ENCODE measurements around the gene ATXN7L1.

The ATXN7L1 gene

DNA sequence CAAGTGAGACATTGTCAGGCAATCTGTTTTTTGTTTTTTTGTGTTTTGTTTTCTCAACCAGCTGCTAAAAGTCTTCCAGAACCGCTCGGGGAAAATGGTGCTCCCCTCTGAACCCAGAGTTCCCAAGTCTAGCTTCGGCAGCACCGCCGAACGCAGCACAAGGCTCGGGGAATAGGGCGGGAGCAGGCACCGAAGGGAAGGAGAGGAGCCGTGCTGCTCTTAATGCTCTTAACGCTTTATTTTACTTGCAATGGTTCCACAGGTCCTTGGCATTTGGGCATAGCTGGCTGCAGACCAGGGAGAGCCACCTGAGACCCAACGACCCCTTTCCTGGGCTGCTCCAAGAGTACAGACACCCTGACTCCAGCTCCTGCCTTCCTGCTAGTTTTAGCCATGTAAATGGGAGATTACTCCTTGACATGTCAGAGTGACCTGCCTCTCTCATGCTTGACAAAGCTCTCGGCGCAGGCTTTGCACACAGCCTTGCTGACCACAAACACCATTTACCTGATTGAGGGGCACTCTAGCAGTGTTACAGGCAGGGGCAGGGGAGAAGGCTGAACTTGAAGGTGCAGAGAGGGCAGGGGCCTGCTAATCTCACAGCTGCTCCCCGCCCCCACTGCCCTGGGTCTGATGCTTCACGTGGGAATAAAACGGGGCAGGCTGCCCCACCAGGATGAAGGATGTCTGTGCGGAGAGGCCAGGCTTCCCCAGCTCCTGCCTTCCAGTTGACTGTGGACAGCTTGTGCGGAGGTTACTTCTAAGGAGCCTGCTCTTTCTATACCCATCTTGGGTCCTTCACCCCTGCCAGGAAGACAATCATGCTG lies 236.5 kb downstream of the ATXN7L1 start:
- DNase-seq (ENCODE audit: insufficient read length) = no peak
- TF ChIP-seq POLR2A (IDR thresholded peaks at IDR 0.05; ENCODE audit: low read depth, low read length) = no peak
- TF ChIP-seq POLR2AphosphoS5 (IDR thresholded peaks at IDR 0.05; ENCODE audit: low read depth, low read length) = no peak
- no peak for TF ChIP-seq TAF1 (IDR thresholded peaks at IDR 0.05; ENCODE audit: borderline replicate concordance, low read depth, low read length)
- FAIRE-seq = no peak

- FAIRE-seq = no peak
- TF ChIP-seq TAF1 (IDR thresholded peaks at IDR 0.05; ENCODE audit: borderline replicate concordance, low read depth, low read length) (no peak), POLR2A (IDR thresholded peaks at IDR 0.05; ENCODE audit: low read depth, low read length) (no peak), POLR2AphosphoS5 (IDR thresholded peaks at IDR 0.05; ENCODE audit: low read depth, low read length) (no peak)
- no peak for DNase-seq (ENCODE audit: insufficient read length)
These were observed 237.4 kb downstream of the ATXN7L1 start for GRCh38 chr7:105638902-105639495.

DNA sequence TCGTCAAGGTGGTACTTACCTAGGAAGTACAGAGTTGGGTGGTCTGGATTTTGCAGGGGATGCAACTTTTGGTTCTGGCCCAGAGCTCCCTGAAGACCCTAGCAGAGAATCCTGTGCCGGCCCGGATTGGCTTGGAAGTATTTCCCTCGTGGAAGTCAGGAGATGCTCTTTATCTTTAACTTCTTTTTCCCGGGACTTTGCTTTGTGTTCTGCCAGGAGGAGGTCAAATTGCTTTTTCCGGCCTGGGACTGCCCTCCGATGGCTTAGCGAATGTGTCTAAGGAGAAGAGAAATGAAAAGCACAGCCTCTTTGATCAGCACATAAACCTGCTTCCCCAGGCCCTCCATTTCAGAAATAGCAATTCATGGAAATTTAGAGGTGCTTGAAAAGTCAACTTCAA lies 238.1 kb downstream of the ATXN7L1 start:
- DNase-seq (ENCODE audit: insufficient read length) = no peak
- no peak for FAIRE-seq
- TF ChIP-seq TAF1 (IDR thresholded peaks at IDR 0.05; ENCODE audit: borderline replicate concordance, low read depth, low read length) (no peak), POLR2AphosphoS5 (IDR thresholded peaks at IDR 0.05; ENCODE audit: low read depth, low read length) (no peak), POLR2A (IDR thresholded peaks at IDR 0.05; ENCODE audit: low read depth, low read length) (no peak)

GRCh38 chr7:105637755-105638154 lies 238.6 kb downstream of the ATXN7L1 start:
- FAIRE-seq (no peak), DNase-seq (ENCODE audit: insufficient read length) (no peak)
- TF ChIP-seq POLR2AphosphoS5 (IDR thresholded peaks at IDR 0.05; ENCODE audit: low read depth, low read length) (no peak), TAF1 (IDR thresholded peaks at IDR 0.05; ENCODE audit: borderline replicate concordance, low read depth, low read length) (no peak), POLR2A (IDR thresholded peaks at IDR 0.05; ENCODE audit: low read depth, low read length) (no peak)

DNA sequence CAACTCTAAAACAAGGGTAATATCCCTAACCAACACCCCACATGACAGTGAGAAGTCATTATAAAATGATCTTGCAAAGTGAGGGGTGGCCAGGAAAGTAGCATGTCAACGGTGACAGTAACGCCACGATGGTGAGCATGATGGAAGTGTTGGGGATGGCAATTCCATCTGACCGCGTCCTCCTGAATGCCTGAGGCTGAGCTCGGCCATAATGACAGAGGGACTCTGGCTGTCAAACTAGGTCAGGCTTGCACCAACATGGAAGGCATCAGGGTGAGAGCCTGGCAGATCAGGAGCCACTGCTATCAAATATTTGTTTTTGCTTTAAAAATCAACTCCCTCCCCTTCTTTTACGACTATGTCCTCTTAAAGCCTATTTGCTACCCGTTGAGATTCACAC lies 239.4 kb downstream of the ATXN7L1 start:
- TF ChIP-seq POLR2AphosphoS5 (IDR thresholded peaks at IDR 0.05; ENCODE audit: low read depth, low read length) = no peak
- no peak for TF ChIP-seq TAF1 (IDR thresholded peaks at IDR 0.05; ENCODE audit: borderline replicate concordance, low read depth, low read length)
- TF ChIP-seq POLR2A (IDR thresholded peaks at IDR 0.05; ENCODE audit: low read depth, low read length) = no peak
- FAIRE-seq (no peak), DNase-seq (ENCODE audit: insufficient read length) (no peak)

GRCh38 chr7:105635197-105635596 lies 241.2 kb downstream of the ATXN7L1 start:
- TF ChIP-seq TAF1 (IDR thresholded peaks at IDR 0.05; ENCODE audit: borderline replicate concordance, low read depth, low read length) (no peak), POLR2A (IDR thresholded peaks at IDR 0.05; ENCODE audit: low read depth, low read length) (no peak), POLR2AphosphoS5 (IDR thresholded peaks at IDR 0.05; ENCODE audit: low read depth, low read length) (no peak)
- DNase-seq (ENCODE audit: insufficient read length) (no peak), FAIRE-seq (no peak)

DNA sequence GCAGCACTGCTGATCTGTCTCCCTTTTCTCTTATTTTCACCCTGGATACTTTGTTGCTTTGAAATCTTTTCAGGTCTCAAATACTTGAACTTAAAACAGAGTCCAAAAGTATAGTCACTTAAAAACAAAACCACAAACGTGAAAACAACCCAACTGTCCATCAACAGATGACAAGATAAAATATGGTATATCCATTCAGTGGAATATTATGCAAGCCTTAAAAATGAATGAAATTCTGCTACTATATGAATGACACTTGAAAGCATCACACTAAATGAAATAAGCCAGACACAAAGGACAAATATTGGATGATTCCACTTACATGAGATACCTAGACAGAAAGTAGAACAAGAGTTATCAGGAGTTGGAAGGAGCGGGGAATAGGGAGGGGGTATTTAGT lies 250.4 kb downstream of the ATXN7L1 start:
- no peak for TF ChIP-seq POLR2A (IDR thresholded peaks at IDR 0.05; ENCODE audit: low read depth, low read length)
- DNase-seq (ENCODE audit: insufficient read length) (no peak), FAIRE-seq (no peak)

DNA sequence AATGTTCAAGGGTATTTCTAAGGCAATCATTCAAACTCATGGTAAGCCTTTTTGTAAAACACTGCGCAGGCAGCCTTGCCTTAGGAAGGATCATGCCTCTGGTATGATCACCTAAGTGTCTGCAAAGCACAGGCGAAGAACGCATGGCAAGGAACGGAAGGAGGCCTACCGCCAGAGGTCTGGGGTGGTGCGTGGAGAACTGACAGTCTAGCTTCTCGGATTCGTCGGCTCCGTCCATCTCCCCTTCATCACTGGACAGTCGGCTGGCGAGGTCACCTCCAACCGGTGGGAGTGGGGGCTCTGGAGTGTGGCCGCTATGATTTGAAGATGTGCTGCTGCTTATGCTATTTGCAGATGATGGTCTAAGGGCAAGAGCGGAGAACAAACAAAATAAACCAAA lies 252.5 kb downstream of the ATXN7L1 start:
- TF ChIP-seq TAF1 (IDR thresholded peaks at IDR 0.05; ENCODE audit: borderline replicate concordance, low read depth, low read length) = no peak
- TF ChIP-seq POLR2AphosphoS5 (IDR thresholded peaks at IDR 0.05; ENCODE audit: low read depth, low read length) = no peak
- TF ChIP-seq POLR2A (IDR thresholded peaks at IDR 0.05; ENCODE audit: low read depth, low read length) = no peak
- DNase-seq (ENCODE audit: insufficient read length) (no peak), FAIRE-seq (no peak)

DNA sequence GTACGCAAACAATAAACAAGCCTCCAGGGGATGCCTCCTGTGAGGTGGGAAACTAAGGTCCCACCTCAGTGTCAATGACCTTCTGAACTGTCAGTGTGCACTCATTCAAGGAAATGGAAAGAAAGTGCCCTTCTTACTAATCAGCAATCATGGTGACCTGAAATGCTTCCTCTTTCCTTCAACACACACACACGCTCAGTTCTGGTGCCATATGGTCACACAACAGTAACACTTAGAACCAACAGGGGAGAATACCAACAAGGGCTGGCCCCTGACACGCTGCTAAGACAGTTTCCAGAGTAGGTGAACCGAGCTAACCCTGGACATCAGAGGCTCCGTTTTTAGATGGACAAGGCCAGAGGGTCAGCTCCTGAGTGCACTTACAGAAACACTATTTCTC lies 253.0 kb downstream of the ATXN7L1 start:
- TF ChIP-seq TAF1 (IDR thresholded peaks at IDR 0.05; ENCODE audit: borderline replicate concordance, low read depth, low read length) (no peak), POLR2AphosphoS5 (IDR thresholded peaks at IDR 0.05; ENCODE audit: low read depth, low read length) (no peak), POLR2A (IDR thresholded peaks at IDR 0.05; ENCODE audit: low read depth, low read length) (no peak)
- FAIRE-seq (no peak), DNase-seq (ENCODE audit: insufficient read length) (no peak)

DNA sequence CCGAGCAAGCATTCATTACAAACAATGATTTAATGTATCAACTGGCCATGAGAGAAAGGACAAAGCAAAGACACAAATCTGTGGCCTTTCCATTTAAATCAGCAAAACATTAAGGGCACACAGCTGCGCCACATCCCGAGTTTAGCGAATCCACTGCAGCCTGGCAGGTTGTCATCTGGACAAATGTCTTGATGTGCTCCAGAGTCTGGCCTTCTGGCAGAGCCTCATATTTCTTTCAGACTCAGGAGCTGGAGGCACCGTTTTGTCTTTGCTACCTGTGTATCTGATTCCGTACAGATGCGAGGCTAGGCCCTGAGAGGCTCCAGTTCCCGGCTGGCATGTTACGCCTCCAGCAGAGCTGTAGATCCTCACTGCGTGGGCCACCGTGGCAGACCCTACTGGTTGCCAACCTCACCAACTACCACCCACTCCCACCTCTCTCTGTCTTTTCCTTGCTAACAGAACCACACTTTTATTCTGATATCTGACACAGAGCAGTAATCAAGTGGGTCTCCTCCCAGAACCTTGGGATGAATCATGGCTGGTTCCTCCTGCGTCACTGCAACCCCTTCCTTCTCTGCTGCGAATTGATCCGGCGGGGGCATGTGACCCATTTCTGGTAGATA lies 254.2 kb downstream of the ATXN7L1 start:
- no peak for TF ChIP-seq POLR2AphosphoS5 (IDR thresholded peaks at IDR 0.05; ENCODE audit: low read depth, low read length)
- no peak for TF ChIP-seq TAF1 (IDR thresholded peaks at IDR 0.05; ENCODE audit: borderline replicate concordance, low read depth, low read length)
- TF ChIP-seq POLR2A (IDR thresholded peaks at IDR 0.05; ENCODE audit: low read depth, low read length) = no peak
- DNase-seq (ENCODE audit: insufficient read length) (no peak), FAIRE-seq (no peak)

DNA sequence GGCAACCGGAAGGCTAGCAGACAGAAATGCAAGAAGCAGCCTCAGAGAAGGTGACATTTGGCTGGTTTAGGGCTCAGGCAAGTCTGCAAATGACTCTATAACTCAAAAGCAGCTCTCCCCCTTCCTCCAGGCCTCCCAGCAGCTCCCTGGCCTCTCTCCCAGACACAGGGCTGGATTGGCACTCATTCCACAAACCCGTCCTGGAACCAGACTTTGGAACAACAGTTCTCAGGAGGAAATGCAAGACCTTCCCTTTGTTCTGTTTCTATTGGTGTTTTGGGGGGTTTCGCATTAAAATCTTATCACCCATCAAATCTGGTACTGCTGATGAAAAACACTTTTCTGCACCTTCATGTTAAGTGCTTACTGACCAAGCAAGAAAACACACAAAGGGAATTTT lies 254.8 kb downstream of the ATXN7L1 start:
- TF ChIP-seq TAF1 (IDR thresholded peaks at IDR 0.05; ENCODE audit: borderline replicate concordance, low read depth, low read length) (no peak), POLR2AphosphoS5 (IDR thresholded peaks at IDR 0.05; ENCODE audit: low read depth, low read length) (no peak), POLR2A (IDR thresholded peaks at IDR 0.05; ENCODE audit: low read depth, low read length) (no peak)
- DNase-seq (ENCODE audit: insufficient read length) (no peak), FAIRE-seq (no peak)

- TF ChIP-seq POLR2AphosphoS5 (IDR thresholded peaks at IDR 0.05; ENCODE audit: low read depth, low read length) (no peak), TAF1 (IDR thresholded peaks at IDR 0.05; ENCODE audit: borderline replicate concordance, low read depth, low read length) (no peak), POLR2A (IDR thresholded peaks at IDR 0.05; ENCODE audit: low read depth, low read length) (no peak)
- DNase-seq (ENCODE audit: insufficient read length) = no peak
- no peak for FAIRE-seq
These were observed 255.2 kb downstream of the ATXN7L1 start for GRCh38 chr7:105621176-105621575.
